Measurements from ENCODE around the gene DTD1.

DTD1 gene

GRCh38 chr20:18587665-18588573 lies at the start of gene DTD1:
Gene DTD1 (plus strand): TSS chr20:18588054. CDS start chr20:18588073, 19 bp downstream.
- peak; percentile 64 for DNase-seq

DNA sequence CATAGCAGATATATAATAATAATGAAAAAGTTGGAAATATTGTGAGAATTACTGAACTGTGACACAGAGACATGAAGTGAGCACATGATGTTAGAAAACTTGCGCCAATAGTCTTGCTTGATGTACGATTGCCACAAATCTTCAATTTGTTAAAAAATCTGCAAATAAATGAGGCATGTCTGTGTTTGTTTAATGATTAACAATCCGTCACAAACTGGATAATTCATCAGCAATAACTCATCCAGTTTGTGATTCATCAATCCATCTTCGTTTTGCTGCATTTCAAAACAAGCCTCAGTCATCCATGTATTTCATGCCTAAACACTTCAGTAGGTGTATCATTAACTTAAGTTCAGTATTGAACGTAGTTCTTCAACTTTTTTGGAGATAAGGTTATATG lies 46.1 kb upstream of the DTD1 start:
- no peak for DNase-seq

DNA sequence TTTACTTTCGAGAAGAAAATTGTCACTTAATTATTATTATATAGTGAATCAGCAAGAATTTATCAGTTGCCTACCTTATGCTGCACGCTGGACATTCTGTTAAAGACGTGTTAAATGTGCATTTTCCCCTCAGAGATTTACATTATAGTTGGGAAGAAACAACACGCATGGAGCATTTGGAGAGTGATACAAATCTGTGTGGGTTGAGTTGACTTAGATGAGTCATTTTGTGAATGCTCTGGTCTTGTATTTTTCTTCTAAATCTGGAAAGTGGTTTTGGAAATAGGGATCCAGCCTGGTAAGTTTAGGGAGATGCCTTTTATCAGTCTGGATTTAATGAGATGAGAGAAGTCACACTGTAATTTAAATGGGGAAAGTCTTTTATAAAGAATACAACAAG lies 44.6 kb upstream of the DTD1 start:
- no peak for DNase-seq

DNA sequence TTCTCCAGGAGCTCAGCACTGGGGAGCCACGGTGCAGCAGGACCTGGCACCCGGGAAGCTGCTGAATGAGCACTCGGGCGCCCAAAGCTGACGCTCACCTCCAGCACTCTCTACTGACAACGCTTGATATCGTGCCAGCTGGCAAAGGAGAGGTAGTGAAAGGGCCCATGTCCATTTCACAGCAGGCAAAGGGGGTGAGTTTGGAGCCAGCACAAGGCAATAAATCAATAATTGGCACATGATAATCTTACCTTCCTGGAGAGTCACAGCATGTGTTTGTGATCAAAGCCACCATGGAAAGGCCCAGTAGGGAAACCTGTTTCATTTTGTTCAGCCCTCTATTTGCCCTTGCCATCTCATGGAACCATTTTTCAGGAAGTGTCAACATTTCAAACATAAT lies 43.9 kb upstream of the DTD1 start:
- DNase-seq: peak; percentile 86

- no peak for DNase-seq
These were observed 42.3 kb upstream of the DTD1 start for GRCh38 chr20:18545566-18545965.

DNA sequence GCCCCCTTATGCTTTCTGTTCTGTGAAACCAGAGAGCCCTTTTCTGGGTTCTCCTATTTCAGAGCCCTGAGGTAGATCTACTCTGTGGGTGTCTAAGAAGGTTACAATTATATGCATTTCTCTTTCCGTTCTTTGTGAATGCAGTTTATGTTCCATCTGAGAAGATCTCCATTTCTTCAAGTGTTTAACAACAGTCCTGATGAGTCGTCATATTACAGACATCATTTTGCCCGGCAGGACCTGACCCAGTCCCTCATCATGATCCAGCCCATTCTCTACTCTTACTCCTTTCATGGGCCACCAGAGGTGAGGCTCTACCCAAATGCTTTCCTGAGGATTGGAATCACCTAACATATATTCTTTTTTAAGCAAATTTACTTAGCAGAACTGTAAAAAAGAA lies 39.4 kb upstream of the DTD1 start:
- no peak for DNase-seq

- DNase-seq: no peak
These were observed 34.1 kb upstream of the DTD1 start for GRCh38 chr20:18553746-18554145.

GRCh38 chr20:18566892-18567738 lies 20.7 kb upstream of the DTD1 start, which contains the start of gene SMIM26:
Gene SMIM26 (plus strand): TSS chr20:18567432. CDS start chr20:18567479, 47 bp downstream.
- DNase-seq: peak; percentile 83

- no peak for DNase-seq
These were observed 20.1 kb upstream of the DTD1 start for GRCh38 chr20:18567739-18568091.

DNA sequence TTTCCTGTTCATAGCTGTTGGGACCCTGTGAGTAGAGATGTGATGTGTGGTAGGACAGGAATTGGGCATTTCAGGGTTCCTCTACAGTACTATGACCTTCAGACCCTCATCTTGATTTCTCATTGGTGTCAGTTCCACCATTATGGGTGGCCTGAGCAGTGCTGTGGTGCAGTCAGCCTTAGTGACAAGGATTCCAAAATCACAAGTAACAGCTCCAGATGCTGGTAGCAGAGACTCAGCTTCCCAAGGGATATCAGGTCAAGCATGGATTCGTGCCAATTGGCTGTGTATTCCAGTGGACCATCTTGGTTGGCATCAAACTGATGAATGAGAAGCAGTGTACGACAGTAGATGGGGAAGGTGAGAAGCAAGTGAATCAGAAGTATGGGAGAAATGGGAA lies 16.8 kb upstream of the DTD1 start:
- no peak for DNase-seq

GRCh38 chr20:18571578-18571977 lies 16.3 kb upstream of the DTD1 start:
- no peak for DNase-seq

- DNase-seq: no peak
These were observed 9.9 kb upstream of the DTD1 start for GRCh38 chr20:18577942-18578341.

DNA sequence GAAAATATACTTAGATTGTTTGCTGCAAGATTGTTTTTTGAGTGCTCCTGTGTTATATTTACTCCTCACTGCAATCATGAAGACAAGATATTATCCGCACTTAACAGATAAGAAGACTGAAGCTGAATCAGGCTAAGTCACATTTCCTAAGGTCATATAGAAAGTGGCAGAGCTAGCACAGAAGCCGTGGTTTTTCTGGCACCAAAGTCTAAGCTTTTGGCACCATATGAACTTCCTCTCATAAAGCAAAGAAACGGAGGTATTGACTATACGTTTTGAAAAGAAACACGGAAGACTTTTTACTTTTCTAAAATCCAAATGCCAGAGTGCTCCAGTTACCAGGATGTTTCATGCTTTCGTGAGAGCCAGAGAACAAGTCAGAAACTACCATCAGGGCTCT lies 9.3 kb upstream of the DTD1 start:
- DNase-seq: no peak

GRCh38 chr20:18580012-18580411 lies 7.8 kb upstream of the DTD1 start:
- no peak for DNase-seq

DNA sequence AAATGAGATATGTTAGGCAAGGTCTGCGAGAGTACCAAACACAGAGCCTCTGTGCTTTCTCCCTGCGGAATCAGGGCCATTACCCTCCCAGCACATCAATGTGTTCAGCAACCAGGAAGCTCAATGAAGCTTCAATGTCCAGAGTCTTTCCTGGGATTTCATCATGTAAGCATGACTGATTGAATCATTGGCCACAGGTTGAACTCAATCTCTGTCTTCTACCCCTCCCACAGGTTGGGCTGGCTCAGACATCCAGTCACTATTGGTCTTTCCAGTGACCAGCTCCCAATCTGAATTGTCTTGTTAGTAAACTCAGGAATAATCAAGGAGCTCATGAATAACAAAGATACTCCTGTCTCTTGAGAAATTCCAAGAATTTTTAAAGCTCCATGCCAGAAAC lies 2.7 kb upstream of the DTD1 start:
- DNase-seq: no peak

GRCh38 chr20:18588574-18588933 lies 700 bp downstream of the DTD1 start:
- no peak for DNase-seq

DNA sequence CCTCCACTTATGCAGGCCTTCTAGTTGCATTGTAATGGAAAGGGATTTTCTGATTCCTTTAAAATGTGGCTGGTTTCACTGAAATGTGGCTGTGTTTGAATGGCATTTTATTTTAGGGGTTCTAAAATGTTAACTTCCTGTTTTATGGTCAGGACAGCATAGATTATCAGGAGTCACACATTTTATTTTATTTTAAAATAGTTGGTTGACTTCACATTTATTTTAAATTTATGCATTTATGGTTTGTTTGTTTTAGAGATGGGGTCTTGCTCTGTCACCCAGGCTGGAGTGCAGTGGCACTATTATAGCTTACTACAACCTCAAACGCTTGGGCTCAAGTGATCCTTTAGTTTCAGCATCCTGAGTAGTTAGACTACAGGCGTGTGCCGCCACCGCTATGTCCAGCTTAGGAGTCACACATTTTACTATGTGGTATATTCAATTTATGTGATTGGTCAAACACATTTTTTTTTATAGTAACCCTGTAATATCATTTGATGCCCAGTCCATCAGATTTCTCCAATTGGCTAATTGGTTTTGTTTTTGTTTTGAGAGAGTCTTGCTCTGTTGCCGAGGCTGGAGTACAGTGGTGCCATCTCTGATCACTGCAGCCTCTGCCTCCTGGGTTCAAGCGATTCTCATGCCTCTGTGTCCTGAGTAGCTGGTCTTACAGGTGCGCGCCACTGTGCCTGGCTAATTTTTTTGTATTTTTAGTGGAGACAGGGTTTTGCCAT lies 2.3 kb downstream of the DTD1 start:
- no peak for DNase-seq

- DNase-seq: no peak
These were observed 8.4 kb downstream of the DTD1 start for GRCh38 chr20:18596270-18596669.

DNA sequence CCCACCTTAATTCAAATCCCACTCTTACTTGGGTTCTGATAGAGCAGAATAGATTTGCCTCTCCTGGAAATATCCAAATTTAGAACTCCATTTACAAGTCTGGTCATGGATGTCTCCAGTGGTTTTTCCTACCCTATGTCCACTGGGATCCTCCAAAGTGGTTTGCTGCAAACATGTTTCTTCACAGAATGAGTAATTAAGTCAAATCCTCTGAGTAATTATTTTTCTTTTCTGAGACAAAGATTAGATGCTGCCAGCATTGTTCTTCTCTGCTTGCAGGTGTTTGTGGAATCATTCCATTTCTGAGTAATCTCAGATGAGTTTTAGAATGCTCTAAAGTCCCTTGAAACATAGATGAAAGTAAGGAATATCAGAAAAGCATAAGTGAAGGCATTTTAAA lies 21.9 kb downstream of the DTD1 start:
- no peak for DNase-seq

- no peak for DNase-seq
These were observed 23.6 kb downstream of the DTD1 start for GRCh38 chr20:18611492-18611891.

GRCh38 chr20:18613553-18613952 lies 25.7 kb downstream of the DTD1 start:
- DNase-seq: no peak

- no peak for DNase-seq
These were observed 26.4 kb downstream of the DTD1 start for GRCh38 chr20:18614244-18614643.

DNA sequence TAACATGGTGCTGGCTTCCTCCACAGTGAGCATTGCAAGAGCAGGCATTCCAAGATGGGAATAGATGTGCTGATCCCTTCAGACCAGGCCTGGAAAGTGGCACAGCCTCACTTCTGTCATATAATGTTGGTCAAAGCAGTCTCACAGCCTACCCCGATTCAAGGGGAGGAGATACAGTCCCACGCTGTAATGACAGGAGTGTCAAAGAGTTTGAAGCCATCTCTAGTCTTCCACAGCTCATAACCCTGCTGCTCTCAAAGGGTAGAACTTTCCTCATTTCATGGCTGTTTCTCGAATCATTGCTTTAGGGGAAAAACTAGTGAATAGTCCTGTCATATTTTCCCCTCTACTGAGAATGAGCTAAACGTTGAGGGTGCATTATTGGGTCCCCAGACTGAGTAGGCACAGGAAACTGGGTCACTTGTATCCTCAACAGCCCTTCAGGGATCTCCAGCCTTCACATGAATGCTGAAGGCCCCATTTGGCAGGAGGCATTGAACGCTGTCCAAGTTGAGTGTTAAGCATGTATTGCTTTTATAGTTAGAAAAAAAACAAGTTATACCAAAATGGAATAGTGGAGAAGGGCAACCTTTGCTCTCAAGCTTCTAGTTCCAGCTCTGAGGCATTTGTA lies 27.3 kb downstream of the DTD1 start:
- peak; percentile 14 for DNase-seq

Data from NCI-H446 treated with DMSO at 0.1 percent for 48 hours (cell line).